ENCODE results near the gene TREML4. TPM values are rescaled to one million over a fixed set of nuclear protein-coding genes. Genes with fewer than 3 reads are reported as not detected.
"Not testable (repeated sequence)": the region's sequence is repeated elsewhere in the genome, so short reads cannot be mapped to it uniquely, and the experiment has no call there.

Gene TREML4
- polyA plus RNA-seq, 5 donors = not detected

- no peak for DNase-seq
These were observed 24.0 kb upstream of the TREML4 start for GRCh38 chr6:41204156-41204555.

- DNase-seq = no peak
These were observed 19.6 kb upstream of the TREML4 start for GRCh38 chr6:41208439-41209106.

GRCh38 chr6:41209547-41210320 is 18.4 kb upstream of the TREML4 start:
- DNase-seq = no peak

GRCh38 chr6:41214559-41215238 is 13.4 kb upstream of the TREML4 start:
- no peak for DNase-seq

- DNase-seq = no peak
These were observed 12.4 kb upstream of the TREML4 start for GRCh38 chr6:41215777-41216176.

- no peak for DNase-seq
These were observed 11.5 kb upstream of the TREML4 start for GRCh38 chr6:41216616-41217015.

- DNase-seq = no peak
These were observed 6.1 kb upstream of the TREML4 start for GRCh38 chr6:41222045-41222444.

GRCh38 chr6:41222513-41222912 is 5.6 kb upstream of the TREML4 start:
- DNase-seq = no peak

GRCh38 chr6:41224800-41225199 is 3.3 kb upstream of the TREML4 start:
- DNase-seq = no peak

GRCh38 chr6:41226752-41227151 is 1.4 kb upstream of the TREML4 start:
- no peak for DNase-seq

GRCh38 chr6:41228616-41229015 is 467 bp downstream of the TREML4 start:
- DNase-seq = no peak

- DNase-seq = no peak
These were observed 1.6 kb downstream of the TREML4 start for GRCh38 chr6:41229721-41230120.

- no peak for DNase-seq
These were observed 3.1 kb downstream of the TREML4 start for GRCh38 chr6:41231246-41231645.

GRCh38 chr6:41232667-41233066 is 4.5 kb downstream of the TREML4 start:
- no peak for DNase-seq

- DNase-seq = no peak
These were observed 8.1 kb downstream of the TREML4 start for GRCh38 chr6:41236276-41236675.

GRCh38 chr6:41237128-41237527 is 9.0 kb downstream of the TREML4 start:
- DNase-seq = no peak

- DNase-seq = no peak
These were observed 11.5 kb downstream of the TREML4 start for GRCh38 chr6:41239467-41240159.

- not testable (repeated sequence) for DNase-seq
These were observed 18.4 kb downstream of the TREML4 start for GRCh38 chr6:41246529-41246928.

GRCh38 chr6:41247288-41247865 is 19.2 kb downstream of the TREML4 start:
- no peak for DNase-seq

- DNase-seq = no peak
These were observed 19.9 kb downstream of the TREML4 start for GRCh38 chr6:41247882-41248705.

Measured in right lung (tissue), 5 donors.